KG1 (cell line): ENCODE measurements around the gene FAM227A.
"Not testable (repeated sequence)": the region's sequence is repeated elsewhere in the genome, so short reads cannot be mapped to it uniquely, and the experiment has no call there.

Source experiments
- DNase-seq: peaks from one replicate; lab custom pipeline; 2025; lab: John Stamatoyannopoulos, UW

The FAM227A gene

DNA sequence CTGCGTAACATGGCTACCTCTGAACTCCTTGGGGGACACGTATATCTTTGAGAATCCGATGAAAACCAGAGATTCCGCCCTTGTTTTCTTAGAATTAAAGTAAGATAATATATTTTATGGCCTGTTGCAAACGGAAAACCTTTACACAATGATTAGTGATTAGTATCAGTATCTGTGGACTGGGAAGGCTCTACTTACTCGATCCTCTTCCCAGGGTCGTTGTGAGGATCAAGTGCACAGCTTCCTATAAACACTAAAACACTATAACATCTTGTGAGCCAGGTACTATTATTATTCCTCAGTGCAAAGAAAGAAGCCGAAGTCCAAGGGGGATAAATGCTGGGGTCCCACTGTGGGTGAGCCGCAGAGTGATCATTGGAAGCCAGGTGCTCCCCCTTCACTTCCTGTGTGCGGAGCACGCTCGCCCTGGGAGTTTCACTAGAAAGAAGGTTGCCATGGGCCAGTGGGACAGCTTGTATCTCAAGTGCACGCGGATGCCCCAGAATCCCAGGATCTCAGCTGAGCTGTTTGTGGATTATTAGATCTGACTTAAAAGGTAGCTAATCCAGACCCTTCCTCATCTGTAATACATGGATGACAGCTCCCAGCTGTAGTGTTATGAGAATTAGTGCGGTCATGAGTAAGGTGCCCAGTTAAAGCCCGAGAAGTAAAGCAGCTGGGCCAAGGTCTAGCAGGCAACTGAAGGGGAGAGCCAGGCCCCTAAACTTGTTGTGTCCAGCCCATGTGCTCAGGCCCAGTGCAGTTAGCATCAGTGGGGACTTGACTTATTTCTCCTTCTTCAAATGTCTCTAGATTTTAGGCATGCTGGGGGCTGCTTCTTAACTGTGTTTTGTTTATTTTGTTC is 1.1 kb upstream of the FAM227A start:
- DNase-seq = peak; percentile 2

DNA sequence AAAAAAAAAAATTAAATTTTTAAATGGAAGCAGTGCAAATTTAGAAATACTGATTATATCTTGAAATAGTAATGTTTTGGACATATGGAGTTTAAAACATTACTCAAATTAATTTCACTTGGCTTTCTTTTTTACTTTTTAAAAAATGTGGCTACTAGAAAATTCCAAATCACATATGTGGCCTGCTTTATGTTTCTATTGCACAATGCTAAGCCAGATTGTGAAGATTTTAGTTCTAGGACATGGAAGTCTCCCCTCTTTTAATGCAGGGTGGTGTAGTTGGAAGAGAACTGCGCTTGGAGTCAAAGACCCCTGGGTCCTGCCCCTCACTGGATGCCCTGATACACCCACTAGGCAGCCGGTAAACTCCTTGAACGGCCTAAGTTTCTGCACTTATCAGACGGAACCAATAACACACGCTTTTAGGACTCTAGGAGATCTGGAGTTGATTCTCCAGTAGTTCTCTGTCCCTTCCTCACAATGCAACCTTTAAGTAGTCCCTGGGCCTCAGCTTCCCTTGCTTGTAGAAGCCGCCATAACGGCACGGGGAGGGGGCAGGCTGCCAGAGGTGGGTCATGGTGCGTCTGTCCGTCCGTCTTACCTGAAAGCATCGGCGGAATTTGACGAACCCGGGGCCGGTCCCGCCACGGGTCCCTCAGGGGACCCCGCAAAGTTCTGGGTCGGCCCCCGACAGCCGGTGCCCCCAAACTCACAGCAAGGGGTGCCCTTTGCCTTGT is 505 bp downstream of the FAM227A start:
- DNase-seq = no peak

DNA sequence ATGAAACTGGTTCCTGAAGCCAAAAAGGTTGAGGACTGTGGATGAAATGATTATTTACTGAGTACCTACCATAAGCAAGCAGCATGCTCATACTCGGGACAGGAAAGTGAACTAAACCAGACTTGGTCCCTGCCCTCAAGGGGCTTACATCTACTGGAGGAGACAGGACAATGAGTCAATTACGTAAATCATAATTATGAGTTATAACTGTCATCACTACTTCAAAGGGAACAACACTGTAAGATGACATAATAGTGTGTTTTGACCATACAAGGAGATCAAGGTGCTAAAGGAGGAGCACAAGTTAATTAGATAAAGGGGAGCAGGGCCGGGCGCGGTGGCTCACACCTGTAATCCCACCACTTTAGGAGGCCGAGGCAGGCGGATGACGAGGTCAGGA is 2.5 kb downstream of the FAM227A start:
- no peak for DNase-seq

DNA sequence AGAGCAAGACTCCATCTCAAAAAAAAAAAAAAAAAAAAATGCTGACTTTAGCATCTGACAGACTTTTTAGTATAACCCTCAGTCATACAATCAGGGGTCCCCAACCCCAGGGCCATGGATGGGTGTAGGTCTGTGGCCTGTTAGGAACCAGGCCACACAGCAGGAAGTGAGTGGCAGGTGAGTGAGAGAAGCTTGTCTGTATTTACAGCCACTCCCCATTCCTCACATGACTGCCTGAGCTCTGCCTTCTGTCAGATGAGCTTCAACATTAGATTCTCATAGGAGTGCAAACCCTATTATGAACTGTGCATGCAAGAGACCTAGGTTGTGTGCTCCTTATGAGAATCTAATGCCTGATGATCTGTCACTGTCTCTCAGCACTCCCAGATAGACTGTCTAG is 3.3 kb downstream of the FAM227A start:
- DNase-seq = no peak

DNA sequence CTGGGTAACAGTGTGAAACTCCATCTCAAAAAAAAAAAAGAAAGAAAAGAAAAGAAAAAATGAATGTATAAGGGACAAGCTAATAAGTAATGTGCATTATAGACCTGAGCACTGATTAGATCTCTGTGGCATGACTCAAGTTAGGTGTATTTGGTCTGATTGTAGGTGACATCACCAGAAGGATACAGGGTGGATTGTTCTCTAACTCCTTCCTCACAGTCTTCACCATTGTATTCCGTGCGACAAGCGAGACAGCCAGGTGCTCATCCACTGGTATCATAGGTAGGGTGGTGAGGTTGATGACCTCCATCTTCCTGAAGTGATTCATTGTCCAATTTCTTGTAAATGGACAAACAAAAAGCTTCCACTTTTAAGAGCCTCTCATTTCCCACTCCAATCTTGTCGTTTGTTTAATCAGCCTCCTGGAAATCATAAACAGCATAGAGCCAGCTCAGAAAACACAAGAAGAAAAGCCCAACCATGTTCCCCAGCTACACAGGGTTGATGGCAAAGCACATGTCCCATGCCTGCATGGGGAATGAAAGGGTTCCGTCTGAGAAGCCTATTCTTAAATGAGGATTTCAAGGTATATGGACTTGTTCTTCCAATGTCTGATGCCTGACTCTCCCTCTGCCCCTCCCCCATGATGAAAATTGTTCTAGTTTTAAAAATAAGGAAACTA is 6.2 kb downstream of the FAM227A start:
- no peak for DNase-seq

DNA sequence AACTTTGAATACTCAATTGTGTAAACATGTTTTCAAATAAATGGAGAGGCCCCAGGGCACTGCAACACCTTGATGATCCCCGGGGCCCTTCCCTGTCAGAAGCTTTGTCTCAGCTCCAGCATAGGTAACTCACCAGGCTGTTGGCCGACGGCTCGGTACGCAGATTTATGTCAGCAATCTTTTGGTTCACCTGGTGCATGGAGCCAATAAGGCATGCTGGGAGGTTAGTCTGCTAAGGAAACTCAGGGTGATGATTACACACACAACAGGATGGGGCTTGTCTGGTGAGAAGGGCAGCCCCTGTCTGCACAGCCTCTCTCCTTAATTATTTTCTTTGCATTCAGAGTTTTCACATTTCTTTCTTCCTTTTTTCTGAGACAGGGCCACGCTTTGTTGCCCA is 10.8 kb downstream of the FAM227A start:
- no peak for DNase-seq

DNA sequence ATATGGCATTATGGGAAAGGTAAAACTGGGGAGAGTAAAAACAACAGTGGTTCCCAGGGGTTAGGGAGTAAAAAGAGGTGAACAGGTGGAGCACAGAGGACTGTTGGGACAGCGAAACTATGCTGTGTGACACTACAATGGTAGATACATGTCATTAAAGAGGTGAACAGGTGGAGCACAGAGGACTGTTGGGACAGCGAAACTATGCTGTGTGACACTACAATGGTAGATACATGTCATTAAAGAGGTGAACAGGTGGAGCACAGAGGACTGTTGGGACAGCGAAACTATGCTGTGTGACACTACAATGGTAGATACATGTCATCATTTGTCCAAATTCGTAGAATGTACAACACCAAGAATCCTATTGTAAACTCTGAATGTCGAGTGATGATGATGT is 11.9 kb downstream of the FAM227A start:
- DNase-seq = not testable (repeated sequence)

DNA sequence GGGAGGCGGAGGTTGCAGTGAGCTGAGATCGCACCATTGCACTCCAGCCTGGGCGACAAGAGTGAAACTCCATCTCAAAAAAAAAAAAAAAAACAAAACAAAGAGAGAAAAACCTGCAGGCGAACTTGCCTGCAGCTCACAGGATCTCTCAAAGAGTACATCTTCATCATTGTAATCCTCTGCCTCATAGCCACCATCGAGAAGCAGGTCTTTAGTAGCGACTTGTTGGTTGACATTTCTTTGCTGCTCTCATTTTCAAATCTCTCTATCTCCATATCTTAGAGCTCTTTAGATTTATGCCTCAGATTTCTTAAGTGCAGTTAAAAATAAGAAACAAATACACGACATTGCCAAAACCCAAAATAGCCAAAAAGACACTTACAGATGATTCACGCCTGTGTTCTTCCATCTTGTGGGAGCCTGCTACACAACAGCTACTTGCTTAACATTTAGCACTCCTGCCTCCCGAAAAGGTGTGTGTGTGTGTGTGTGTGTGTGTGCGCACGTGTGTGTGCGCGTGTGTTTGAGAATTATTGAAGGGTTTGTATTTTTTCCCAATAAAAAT is 14.6 kb downstream of the FAM227A start:
- no peak for DNase-seq

DNA sequence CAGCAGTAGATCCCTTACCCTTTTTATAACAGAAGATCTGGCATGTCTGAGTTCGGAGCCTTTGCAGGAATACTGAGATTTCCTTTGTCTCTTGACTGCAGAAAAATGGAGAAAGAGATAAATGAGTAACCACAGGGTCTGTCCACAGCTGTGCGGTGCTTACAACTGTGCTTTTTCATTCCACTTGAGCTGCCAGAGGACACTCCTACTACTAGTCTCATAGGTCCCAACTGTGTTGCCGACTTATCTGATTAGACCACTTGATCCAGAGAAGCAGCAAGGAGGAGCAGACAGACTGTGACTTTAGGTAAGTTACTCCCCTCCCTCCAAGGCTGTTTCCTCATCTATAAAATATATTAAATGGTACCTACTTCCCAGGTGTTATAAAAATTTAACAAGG is 17.5 kb downstream of the FAM227A start:
- DNase-seq = no peak

DNA sequence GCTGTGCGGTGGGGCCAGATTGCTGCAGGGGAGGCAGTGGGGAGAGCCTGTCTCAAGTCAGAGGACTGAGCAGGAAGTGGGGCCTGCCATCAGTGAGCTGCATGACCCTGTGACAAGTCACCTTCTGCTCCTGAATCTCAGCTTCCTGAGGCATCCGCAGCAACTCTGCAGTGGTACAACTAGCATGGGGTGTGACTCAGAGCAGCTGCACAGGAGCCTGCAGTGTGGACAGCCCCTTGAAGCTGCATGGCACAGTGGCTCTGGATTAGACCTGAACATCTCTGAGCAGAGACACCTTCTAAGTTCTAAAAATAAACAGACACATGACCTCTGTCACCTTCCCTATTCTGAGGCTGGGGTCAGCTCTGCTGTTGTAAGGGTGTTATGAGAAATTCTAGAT is 18.0 kb downstream of the FAM227A start:
- DNase-seq = no peak

DNA sequence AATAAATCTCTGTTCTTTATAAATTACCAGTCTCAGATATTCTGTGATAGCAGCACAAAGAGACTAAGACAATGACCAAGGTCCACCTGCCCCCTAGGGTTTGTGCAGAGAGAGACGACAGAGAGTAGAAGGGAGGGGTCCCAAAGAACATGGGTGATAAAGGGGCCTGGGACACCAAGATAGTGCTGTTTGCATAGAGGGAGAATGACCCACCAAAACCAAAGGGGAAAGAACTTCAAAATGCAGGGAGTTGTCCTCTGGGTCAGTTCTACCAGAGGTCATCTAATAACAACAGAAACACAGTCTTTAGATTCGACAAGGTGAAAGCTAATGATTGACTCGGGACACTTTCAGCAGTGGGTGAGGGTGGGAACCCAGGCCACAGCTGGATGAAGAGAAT is 23.7 kb downstream of the FAM227A start:
- no peak for DNase-seq

DNA sequence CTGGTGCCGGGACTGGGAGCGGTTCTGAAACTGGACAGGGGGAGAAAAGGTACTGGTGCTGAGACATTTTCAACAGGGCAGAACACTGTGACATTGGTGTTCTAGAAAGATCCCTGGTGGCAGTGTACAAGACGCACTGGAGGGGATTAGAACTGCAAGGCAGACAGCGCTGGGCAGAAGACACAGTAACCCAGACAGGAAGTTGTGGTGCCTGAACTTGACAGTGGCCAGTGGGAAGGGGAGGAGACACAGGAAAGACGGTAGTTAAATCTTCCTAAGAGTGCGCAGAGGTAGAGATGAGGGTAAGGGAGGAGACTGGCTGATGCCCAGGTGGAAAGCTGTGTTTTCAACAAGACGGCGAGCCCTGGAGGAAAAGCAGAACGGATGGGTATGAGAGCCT is 24.5 kb downstream of the FAM227A start:
- DNase-seq = peak; percentile 4

DNA sequence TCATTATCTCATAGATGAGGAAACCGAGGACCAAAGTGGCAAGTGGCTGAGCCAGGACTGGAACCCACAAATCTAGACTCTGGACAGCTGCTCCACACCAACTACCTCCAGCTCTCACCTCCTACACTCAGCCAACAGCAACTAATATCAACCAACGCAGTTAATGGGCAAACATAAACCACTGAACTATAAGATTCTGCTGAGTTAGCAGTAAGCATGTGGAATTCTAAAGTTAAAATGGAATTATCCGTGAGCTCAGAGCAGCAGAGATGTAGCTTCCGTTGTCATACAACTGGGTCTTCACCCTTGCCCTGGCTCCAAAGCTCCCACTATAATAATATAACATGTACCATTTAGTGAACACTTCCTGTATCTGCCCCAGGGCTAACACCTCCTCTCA is 27.1 kb downstream of the FAM227A start:
- no peak for DNase-seq

DNA sequence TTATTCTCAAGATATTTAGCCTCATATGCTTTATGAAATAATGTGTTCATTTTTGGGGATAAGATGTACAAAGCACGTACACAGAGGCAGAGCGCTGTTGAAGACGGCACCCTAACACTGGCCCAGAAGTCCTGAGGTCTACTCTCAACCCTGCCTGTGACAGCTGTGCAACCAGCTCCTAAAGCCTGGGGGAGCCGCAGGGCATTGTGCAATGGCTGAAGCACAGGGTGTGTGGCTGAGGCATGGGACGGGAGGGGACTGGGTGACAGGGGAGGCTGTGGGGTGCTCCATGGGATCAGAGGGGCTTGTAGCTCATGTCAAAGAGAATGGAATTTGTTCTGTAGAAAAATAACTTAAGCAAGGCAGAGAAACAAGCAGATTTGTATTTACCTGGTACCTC is 27.7 kb downstream of the FAM227A start:
- DNase-seq = no peak

DNA sequence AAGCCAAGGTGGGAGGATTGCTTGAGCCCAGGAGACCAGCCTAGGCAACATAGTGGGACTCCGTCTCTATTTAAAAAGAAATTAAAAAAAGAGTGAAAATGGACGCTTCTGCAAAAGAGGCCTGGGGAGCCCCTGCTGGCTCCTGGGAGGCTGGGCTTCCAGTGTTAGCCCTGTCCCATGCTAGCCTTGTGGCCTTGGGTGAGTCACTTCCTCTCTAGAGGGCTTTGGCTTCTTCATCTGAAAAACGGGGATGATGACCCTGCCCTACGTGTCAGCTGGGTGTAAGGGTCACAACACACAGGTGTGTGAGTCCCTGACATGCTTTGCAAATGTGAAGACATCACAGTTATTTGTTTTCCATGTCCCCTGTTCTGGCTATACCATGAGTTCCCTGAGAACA is 32.8 kb downstream of the FAM227A start:
- no peak for DNase-seq

DNA sequence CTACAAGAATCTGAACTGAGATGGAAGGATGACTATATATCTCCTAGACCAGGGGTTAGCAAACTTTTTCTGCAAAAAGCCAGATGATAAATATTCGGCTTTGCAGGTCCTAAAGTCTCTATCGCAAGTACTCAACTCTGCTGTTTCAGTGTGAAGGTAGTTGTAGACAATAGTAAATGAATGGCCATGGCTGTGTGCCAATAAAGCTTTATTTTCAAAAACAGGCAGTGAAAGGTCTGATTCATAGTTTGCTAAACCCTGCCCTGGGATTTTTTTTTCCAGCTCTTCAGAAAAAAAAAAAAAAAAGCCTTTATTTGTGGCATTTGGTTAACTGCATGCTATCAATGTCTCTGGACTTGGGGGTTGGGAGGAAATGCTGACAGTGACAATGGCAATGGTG is 37.5 kb downstream of the FAM227A start:
- DNase-seq = no peak

DNA sequence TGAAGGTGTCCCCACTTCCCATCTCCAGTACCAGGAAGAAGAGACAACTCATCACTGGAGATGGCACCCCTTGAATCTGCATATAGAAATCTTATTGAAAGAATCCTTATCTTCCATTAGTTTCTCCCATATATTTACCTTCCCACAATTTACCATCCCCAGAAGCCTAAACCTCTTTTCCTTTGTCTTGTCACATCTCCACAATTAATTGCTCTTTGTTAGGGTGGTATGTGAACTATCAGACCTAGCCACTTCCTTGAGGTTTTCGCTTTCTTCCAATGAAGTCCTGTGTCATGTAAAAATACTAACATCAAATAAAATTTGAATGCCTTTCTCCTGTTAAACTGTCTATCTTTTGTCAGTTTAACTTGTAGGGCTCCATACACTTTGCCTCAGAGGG is 37.9 kb downstream of the FAM227A start:
- DNase-seq = no peak

DNA sequence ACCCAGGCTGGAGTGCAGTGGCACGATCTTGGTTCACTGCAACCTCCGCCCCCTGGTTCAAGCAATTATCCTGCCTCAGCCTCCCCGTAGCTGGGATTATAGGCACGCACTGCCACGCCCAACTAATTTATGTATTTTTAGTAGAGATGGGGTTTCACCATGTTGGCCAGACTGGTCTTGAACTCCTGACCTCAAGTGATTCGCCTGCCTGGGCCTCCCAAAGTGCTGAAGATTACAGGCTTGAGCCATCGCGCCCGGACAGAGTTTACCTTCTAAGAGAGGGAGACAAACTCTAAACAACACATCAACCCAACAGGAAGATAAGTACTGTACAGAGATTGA is 41.2 kb downstream of the FAM227A start:
- not testable (repeated sequence) for DNase-seq

DNA sequence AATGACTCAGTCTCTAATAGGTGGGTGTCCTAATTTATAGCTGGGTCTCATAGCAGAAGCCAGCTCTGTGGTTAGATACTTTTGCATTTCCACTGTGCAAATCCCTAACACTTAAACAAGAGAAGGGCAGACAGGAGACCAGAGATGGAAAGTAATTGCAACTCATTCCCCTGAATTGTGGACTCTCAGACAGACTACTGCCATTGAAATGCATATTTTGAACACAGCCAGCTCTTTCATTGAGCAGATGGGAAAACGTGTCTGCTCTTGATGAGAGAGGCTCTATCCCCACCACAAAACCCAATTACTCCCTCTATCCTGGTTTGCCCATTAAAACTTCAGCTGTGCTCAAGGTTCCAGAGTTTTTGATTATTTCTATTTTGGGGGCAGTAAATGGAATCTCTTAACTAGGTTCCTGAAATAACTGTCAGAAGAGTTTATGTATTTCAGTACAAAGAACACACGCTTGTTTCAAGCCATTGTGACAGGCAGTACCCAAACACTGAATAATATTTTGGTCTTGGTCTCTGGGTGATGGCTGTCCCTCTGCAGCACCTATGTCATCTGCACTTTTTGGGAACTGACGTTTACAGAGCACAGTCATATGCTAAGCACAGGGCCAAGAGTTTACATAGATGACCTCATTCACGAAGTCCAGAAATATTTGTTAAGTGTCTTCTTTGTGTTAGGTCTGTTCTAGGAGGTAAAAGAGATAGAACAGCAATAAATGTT is 41.7 kb downstream of the FAM227A start:
- DNase-seq = no peak

DNA sequence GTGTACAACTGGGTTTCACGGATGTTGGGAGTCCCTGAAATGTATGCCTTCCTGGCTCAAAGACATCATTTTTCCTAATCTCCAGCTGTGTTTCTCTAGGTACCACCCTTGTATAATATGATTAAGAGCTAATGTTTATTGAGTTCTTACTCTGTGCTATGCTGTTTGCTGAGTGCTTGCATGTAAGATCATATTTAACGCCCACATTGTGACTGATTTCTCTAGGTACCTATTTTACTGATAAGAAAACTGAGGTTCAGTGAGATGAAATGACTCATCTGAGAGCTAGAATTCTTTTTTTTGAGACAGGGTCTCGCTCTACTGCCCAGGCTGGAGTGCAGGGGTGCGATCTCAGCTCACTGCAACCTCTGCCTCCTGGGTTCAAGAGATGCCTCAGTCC is 42.6 kb downstream of the FAM227A start:
- DNase-seq = no peak

DNA sequence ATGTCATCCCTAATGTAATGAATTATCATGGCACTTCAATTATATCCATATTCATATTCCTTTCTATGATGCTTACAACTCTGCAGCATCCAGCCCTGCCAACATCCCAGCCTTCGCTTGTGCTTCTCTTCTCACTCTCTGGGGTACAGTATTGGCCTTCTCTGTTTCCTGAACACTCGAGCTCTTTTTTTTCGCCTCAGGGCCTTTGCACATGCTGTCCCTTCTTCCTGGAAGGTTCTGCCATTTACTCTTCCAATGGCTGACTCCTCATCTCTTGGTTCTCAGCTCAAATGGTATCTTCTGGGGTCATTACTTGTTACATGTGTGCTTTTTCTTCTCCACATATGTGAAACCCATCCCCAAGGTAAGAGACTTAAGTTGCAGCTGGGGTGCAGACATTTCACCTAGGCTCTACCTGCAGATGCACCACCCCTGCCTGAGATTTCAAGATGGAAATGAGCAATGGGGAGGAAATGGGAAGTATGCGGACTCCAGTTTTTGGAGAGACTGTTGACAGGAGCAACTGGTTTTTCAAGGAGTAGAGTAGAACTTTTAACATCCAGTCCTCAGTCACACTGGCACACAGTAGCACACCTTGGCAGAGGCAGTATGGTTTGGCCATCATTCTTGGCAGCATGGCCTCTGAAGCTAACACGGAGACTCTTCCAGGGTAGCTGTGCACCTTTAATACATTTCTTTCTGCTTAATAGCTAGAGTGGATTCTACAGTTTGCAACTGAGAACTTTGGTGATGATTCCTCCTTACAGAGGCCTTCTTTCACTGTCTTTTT is 43.8 kb downstream of the FAM227A start:
- DNase-seq = no peak
